ENCODE data around the gene IRAK3. TPM values are rescaled to one million over a fixed set of nuclear protein-coding genes. Genes with fewer than 3 reads are reported as not detected.
A peak's percentile ranks its signal among the peaks of the same experiment; 100 is the strongest.

Gene IRAK3
- total RNA-seq, 1 donor from 2014 or later, result 0.05 TPM

DNA sequence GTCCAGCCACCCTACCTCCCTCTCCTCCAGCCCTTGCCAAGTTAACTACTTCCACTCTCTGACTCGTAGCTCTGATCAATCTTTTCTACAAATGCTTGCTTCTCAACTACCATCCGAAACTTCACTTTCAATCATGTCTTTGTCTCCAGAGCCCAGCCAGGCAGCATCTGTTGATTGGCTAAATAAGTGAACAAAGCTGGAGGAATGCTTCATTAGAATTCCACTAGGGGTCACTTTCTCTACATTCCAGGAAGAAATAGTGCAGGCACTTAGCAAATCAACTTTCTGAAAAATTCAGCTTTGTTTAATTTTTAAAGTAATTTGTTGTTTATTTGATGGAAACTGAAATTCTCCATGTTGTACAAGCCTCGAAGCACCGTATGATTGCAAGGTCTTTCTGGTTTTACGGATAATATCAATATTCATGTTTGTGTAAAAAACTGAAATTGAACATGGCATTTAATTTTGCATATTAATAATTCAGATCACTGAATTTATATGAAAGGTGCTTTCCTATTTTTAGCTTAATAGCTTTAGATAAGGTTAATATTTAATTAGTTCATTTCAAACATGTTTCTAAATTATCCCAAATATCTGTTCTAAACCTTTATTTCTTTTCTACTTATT lies 80.9 kb downstream of the IRAK3 start:
- no peak overlapping the region for H3K4me3 Mint-ChIP-seq (ENCODE audit: unreplicated experiment)
- no peak for TF ChIP-seq EZH2 (IDR thresholded peaks at IDR 0.05; ENCODE audit: insufficient read depth, low read length)
- TF ChIP-seq, protein P1, sequence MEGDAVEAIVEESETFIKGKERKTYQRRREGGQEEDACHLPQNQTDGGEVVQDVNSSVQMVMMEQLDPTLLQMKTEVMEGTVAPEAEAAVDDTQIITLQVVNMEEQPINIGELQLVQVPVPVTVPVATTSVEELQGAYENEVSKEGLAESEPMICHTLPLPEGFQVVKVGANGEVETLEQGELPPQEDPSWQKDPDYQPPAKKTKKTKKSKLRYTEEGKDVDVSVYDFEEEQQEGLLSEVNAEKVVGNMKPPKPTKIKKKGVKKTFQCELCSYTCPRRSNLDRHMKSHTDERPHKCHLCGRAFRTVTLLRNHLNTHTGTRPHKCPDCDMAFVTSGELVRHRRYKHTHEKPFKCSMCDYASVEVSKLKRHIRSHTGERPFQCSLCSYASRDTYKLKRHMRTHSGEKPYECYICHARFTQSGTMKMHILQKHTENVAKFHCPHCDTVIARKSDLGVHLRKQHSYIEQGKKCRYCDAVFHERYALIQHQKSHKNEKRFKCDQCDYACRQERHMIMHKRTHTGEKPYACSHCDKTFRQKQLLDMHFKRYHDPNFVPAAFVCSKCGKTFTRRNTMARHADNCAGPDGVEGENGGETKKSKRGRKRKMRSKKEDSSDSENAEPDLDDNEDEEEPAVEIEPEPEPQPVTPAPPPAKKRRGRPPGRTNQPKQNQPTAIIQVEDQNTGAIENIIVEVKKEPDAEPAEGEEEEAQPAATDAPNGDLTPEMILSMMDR (IDR thresholded peaks at IDR 0.05; ENCODE audit: insufficient read depth, low read depth, low read length), result peak; percentile 76
- Histone ChIP-seq H4K20me1 (ENCODE audit: insufficient read depth, low read length) (no peaks in the 10 kb centered on the region), H2AFZ (ENCODE audit: low read depth, low read length) (peak overlapping the region; percentile 0), H3K9ac (ENCODE audit: low read length) (no peak overlapping the region), H3K36me3 (ENCODE audit: insufficient read depth, low read length) (no peaks in the 10 kb centered on the region), H3K79me2 (ENCODE audit: insufficient read depth, low read length) (no peaks in the 10 kb centered on the region), H3K4me2 (ENCODE audit: low read length) (no peak overlapping the region), H3K9me3 (ENCODE audit: insufficient read depth, low read depth, low read length) (no peaks in the 10 kb centered on the region), H3K27me3 (ENCODE audit: insufficient read depth, low read length) (peaks cover 5% of the 10 kb centered on the region), H3K4me3 (ENCODE audit: insufficient read depth, low read depth, low read length) (no peak overlapping the region), H3K27ac (ENCODE audit: low read depth, low read length) (no peak overlapping the region), H3K4me1 (ENCODE audit: insufficient read depth, low read length) (no peaks in the 10 kb centered on the region)
- FAIRE-seq (no peak), DNase-seq (ENCODE audit: low read depth) (peak; percentile 44)
- no peaks in the 10 kb centered on the region for H3K27me3 Mint-ChIP-seq (ENCODE audit: low read depth, unreplicated experiment)
- no peak overlapping the region for H3K27ac Mint-ChIP-seq (ENCODE audit: unreplicated experiment)
- H3K9me3 Mint-ChIP-seq (ENCODE audit: unreplicated experiment), result no peaks in the 10 kb centered on the region
- H3K36me3 Mint-ChIP-seq (ENCODE audit: low read depth, unreplicated experiment), result no peaks in the 10 kb centered on the region
- H3K4me1 Mint-ChIP-seq (ENCODE audit: low read depth, unreplicated experiment), result no peaks in the 10 kb centered on the region

DNA sequence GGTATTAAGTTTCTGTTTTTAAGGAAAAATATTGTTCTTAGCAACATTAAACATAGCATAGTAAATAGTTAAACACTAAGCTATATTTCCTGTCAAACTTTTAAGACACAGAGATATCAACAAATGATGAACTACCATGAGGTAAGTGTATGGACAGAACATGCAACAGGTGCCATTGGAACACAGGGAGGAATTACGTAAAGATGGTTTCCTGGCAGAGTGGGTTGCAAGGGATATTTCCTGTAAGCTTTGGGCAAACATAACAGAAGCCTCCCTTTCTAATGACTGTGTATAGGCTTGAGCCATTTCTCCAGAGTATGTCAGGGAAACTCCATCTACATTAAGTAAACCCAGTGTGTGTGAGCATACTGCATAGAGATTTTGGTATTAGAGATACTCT lies 81.6 kb downstream of the IRAK3 start:
- H3K4me1 ChIP-seq (ENCODE audit: insufficient read depth, low read length), result no peaks in the 10 kb centered on the region
- no peak for DNase-seq (ENCODE audit: low read depth)
- H3K4me1 Mint-ChIP-seq (ENCODE audit: low read depth, unreplicated experiment), result no peaks in the 10 kb centered on the region
- no peak overlapping the region for H3K4me2 ChIP-seq (ENCODE audit: low read length)
- peaks cover 5% of the 10 kb centered on the region for H3K27me3 ChIP-seq (ENCODE audit: insufficient read depth, low read length)
- TF ChIP-seq, protein P1 (IDR thresholded peaks at IDR 0.05; ENCODE audit: insufficient read depth, low read depth, low read length), result no peak
- TF ChIP-seq EZH2 (IDR thresholded peaks at IDR 0.05; ENCODE audit: insufficient read depth, low read length), result no peak
- no peak overlapping the region for H3K4me3 ChIP-seq (ENCODE audit: insufficient read depth, low read depth, low read length)
- no peaks in the 10 kb centered on the region for H3K27me3 Mint-ChIP-seq (ENCODE audit: low read depth, unreplicated experiment)
- H3K27ac Mint-ChIP-seq (ENCODE audit: unreplicated experiment), result no peak overlapping the region
- no peaks in the 10 kb centered on the region for H3K9me3 Mint-ChIP-seq (ENCODE audit: unreplicated experiment)
- H4K20me1 ChIP-seq (ENCODE audit: insufficient read depth, low read length), result no peaks in the 10 kb centered on the region
- no peak for FAIRE-seq
- H3K79me2 ChIP-seq (ENCODE audit: insufficient read depth, low read length), result no peaks in the 10 kb centered on the region
- H3K9me3 ChIP-seq (ENCODE audit: insufficient read depth, low read depth, low read length), result no peaks in the 10 kb centered on the region
- no peaks in the 10 kb centered on the region for H3K36me3 ChIP-seq (ENCODE audit: insufficient read depth, low read length)
- no peak overlapping the region for H3K4me3 Mint-ChIP-seq (ENCODE audit: unreplicated experiment)
- no peak overlapping the region for H3K9ac ChIP-seq (ENCODE audit: low read length)
- no peaks in the 10 kb centered on the region for H3K36me3 Mint-ChIP-seq (ENCODE audit: low read depth, unreplicated experiment)
- no peak overlapping the region for H2AFZ ChIP-seq (ENCODE audit: low read depth, low read length)
- no peak overlapping the region for H3K27ac ChIP-seq (ENCODE audit: low read depth, low read length)

DNA sequence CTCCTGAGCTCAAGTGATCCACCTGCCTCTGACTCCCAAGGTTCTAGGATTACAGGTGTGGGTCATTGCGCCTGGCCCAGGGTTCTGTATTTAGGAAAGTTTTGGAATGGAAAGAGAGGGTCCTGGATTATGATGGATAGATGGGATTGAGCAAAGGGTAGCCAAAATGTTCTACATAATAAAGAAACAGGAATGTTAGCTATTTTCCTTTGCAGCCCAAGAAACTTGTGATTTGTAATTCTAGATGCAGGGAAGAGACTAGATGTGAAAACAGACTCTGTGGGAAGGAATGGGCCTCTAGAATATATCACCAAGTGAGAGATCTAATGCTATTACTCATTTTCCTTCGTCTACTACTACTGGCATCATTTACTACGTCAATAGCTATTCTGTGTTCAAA lies 83.6 kb downstream of the IRAK3 start:
- no peaks in the 10 kb centered on the region for H3K9me3 Mint-ChIP-seq (ENCODE audit: unreplicated experiment)
- no peaks in the 10 kb centered on the region for H3K4me1 Mint-ChIP-seq (ENCODE audit: low read depth, unreplicated experiment)
- peaks cover 12% of the 10 kb centered on the region for H3K27me3 ChIP-seq (ENCODE audit: insufficient read depth, low read length)
- no peaks in the 10 kb centered on the region for H3K36me3 ChIP-seq (ENCODE audit: insufficient read depth, low read length)
- TF ChIP-seq, protein P1 (IDR thresholded peaks at IDR 0.05; ENCODE audit: insufficient read depth, low read depth, low read length), result no peak
- TF ChIP-seq EZH2 (IDR thresholded peaks at IDR 0.05; ENCODE audit: insufficient read depth, low read length), result no peak
- no peak overlapping the region for H3K4me3 Mint-ChIP-seq (ENCODE audit: unreplicated experiment)
- H3K27ac Mint-ChIP-seq (ENCODE audit: unreplicated experiment), result no peak overlapping the region
- H3K36me3 Mint-ChIP-seq (ENCODE audit: low read depth, unreplicated experiment), result no peaks in the 10 kb centered on the region
- no peak for FAIRE-seq
- H3K9ac ChIP-seq (ENCODE audit: low read length), result no peak overlapping the region
- H3K4me3 ChIP-seq (ENCODE audit: insufficient read depth, low read depth, low read length), result no peak overlapping the region
- H3K4me2 ChIP-seq (ENCODE audit: low read length), result no peak overlapping the region
- no peaks in the 10 kb centered on the region for H3K27me3 Mint-ChIP-seq (ENCODE audit: low read depth, unreplicated experiment)
- no peaks in the 10 kb centered on the region for H4K20me1 ChIP-seq (ENCODE audit: insufficient read depth, low read length)
- no peak overlapping the region for H3K27ac ChIP-seq (ENCODE audit: low read depth, low read length)
- no peaks in the 10 kb centered on the region for H3K9me3 ChIP-seq (ENCODE audit: insufficient read depth, low read depth, low read length)
- H3K79me2 ChIP-seq (ENCODE audit: insufficient read depth, low read length), result no peaks in the 10 kb centered on the region
- H3K4me1 ChIP-seq (ENCODE audit: insufficient read depth, low read length), result no peaks in the 10 kb centered on the region
- no peak overlapping the region for H2AFZ ChIP-seq (ENCODE audit: low read depth, low read length)
- no peak for DNase-seq (ENCODE audit: low read depth)
